GM12878 (cell line): ENCODE measurements around the gene UMPS. TPM values are rescaled to one million over a fixed set of nuclear protein-coding genes. Genes with fewer than 3 reads are reported as not detected.

Source experiments
- ATAC-seq: fragments of 200-7000 bp; cut with Tn5 transposase; 3 replicates; pipeline ENCODE4 v1.9.1; 2020; ENCODE audit warnings: mild to moderate bottlenecking, moderate library complexity
- BruUV-seq: library from RNA; stranded (reverse); fragments of 400-500 nt; replicated peaks from 2 replicates; lab custom pipeline; 2021; lab: Mats Ljungman, UMichigan
- CTCF ChIA-PET: fragments of 300-600 bp; sonication (Branson Sonifier 250); formaldehyde crosslinking; extraction: SDS; loops from one replicate; lab custom pipeline; 2021; ENCODE audit warnings: inconsistent platforms; lab: Yijun Ruan, JAX
- POLR2A ChIA-PET: fragments of 350-600 bp; formaldehyde crosslinking; extraction: SDS; loops from one replicate; lab custom pipeline; 2021; ENCODE audit warnings: inconsistent platforms; lab: Charles Lee
- RAD21 ChIA-PET: fragments of 300-600 bp; sonication (Branson Sonifier 250); formaldehyde crosslinking; loops from one replicate; lab custom pipeline; 2023; ENCODE audit warnings: antibody characterized with exemption; ENCODE audit not compliant: unreplicated experiment; lab: Charles Lee
- SMC1A ChIA-PET: fragments of 300-600 bp; sonication (Branson Sonifier 250); formaldehyde crosslinking; loops from one replicate; lab custom pipeline; 2023; ENCODE audit not compliant: unreplicated experiment, uncharacterized antibody; lab: Charles Lee
- DNase-seq: peaks from one replicate; pipeline ENCODE4 v3.0.0-alpha.2; 2011; ENCODE audit warnings: low read depth, low spot score
- FAIRE-seq: peaks from 3 replicates; lab custom pipeline; 2011; peaks lifted over from hg19 to GRCh38; lab: Jason Lieb, UNC
- H2AFZ ChIP-seq: 2 replicates; pipeline ENCODE4 v1.6.0; 2011; ENCODE audit warnings: low read depth, low read length, control low read depth; ENCODE audit not compliant: control insufficient read depth
- H3K27ac ChIP-seq: 2 replicates; pipeline ENCODE4 v1.5.1; 2011; ENCODE audit warnings: control low read depth; ENCODE audit not compliant: control insufficient read depth, insufficient read depth
- H3K27me3 ChIP-seq, 2 experiments: replicated peaks in 1 of 2; 2 replicates each; pipeline versions ENCODE4 v1.6.0 to v1.6.1; 2011; ENCODE audit warnings: low read length in 1 of 2; ENCODE audit not compliant: control insufficient read depth in 2 of 2, insufficient read depth in 2 of 2
- H3K36me3 ChIP-seq, 2 experiments: 2 replicates each; pipeline ENCODE4 v1.5.1; 2011; ENCODE audit warnings: low read length in 1 of 2; ENCODE audit not compliant: control insufficient read depth in 2 of 2, insufficient read depth in 2 of 2
- H3K4me1 ChIP-seq: 2 replicates; pipeline ENCODE4 v1.6.1; 2011; ENCODE audit warnings: mild to moderate bottlenecking, low read length, moderate library complexity, mixed read lengths; ENCODE audit not compliant: control insufficient read depth, insufficient read depth
- H3K4me2 ChIP-seq: 2 replicates; pipeline ENCODE4 v1.6.0; 2011; ENCODE audit warnings: control low read depth; ENCODE audit not compliant: control insufficient read depth, insufficient read depth
- H3K4me3 ChIP-seq: fragments of 200-600 bp; sonication (generic); 2 replicates; pipeline ENCODE4 v1.5.1; 2016
- H3K79me2 ChIP-seq: 2 replicates; pipeline ENCODE4 v1.6.0; 2011; ENCODE audit warnings: low read length; ENCODE audit not compliant: control insufficient read depth, insufficient read depth
- H3K9ac ChIP-seq: 2 replicates; pipeline ENCODE4 v1.8.0; 2011; ENCODE audit warnings: low read length, control low read depth, mixed read lengths; ENCODE audit not compliant: control insufficient read depth, insufficient read depth
- H3K9me3 ChIP-seq: replicated peaks from 3 replicates; pipeline ENCODE4 v1.5.1; 2011; ENCODE audit warnings: mild to moderate bottlenecking, low read length; ENCODE audit not compliant: control insufficient read depth, insufficient read depth
- H4K20me1 ChIP-seq: 2 replicates; pipeline ENCODE4 v1.6.0; 2011; ENCODE audit not compliant: control insufficient read depth, insufficient read depth
- GABPA ChIP-seq: IDR thresholded peaks from 2 replicates; pipeline ENCODE4 v1.6.1; 2014; ENCODE audit warnings: antibody characterized with exemption, low read depth, mild to moderate bottlenecking, inconsistent platforms
- GATAD2B ChIP-seq: fragments of 450-650 bp; conservative IDR thresholded peaks from 2 replicates; pipeline ENCODE4 v1.6.1; 2017; ENCODE audit warnings: low read depth, mild to moderate bottlenecking, moderate library complexity
- NFIC ChIP-seq: IDR thresholded peaks from 2 replicates; pipeline ENCODE4 v1.6.1; 2012; ENCODE audit warnings: low read depth, mild to moderate bottlenecking, inconsistent platforms, low read length, moderate library complexity
- NR2C1 ChIP-seq: fragments of 450-650 bp; IDR thresholded peaks from 2 replicates; pipeline ENCODE4 v1.6.1; 2017; ENCODE audit warnings: antibody characterized with exemption, mild to moderate bottlenecking, moderate library complexity
- RCOR1 ChIP-seq: conservative IDR thresholded peaks from 2 replicates; pipeline ENCODE4 v1.6.1; 2012; ENCODE audit warnings: low read depth, low read length, improper control_type of control experiment
- STAT3 ChIP-seq: IDR thresholded peaks from 2 replicates; pipeline ENCODE4 v1.6.1; 2011; ENCODE audit warnings: low read depth, low read length, improper control_type of control experiment
- ZSCAN29 ChIP-seq: fragments of 450-650 bp; IDR thresholded peaks from 2 replicates; pipeline ENCODE4 v1.6.1; 2017; ENCODE audit warnings: mild to moderate bottlenecking, moderate library complexity
- WGBS: methylation state at CpG from one replicate; pipeline ENCODE4 v1.1.6; 2016; ENCODE audit warnings: low lambda C conversion rate; ENCODE audit not compliant: insufficient replicate concordance, insufficient coverage; ENCODE audit errors: missing lambda C conversion rate; 5-methylcytosine and 5-hydroxymethylcytosine counted together
- in situ Hi-C: fragments of 300-500 bp; cut with MboI; formaldehyde crosslinking; loops from 9 replicates; pipeline ENCODE4 v1.14.3; 2018; ENCODE audit warnings: mixed read lengths
- intact Hi-C: fragments of 100-400 bp; cut with micrococcal nuclease; formaldehyde crosslinking; loops from one replicate; pipeline ENCODE4 v1.14.2; 2022; ENCODE audit not compliant: unreplicated experiment
- polyA plus RNA-seq, 11 experiments: library from polyadenylated mRNA; depleted of rRNA in 4 of 11; unstranded in 6 of 11; stranded (reverse) in 5 of 11; fragments of >200 nt; fragmentation: Nextera tagmentation in 4 of 11; fragmentation: Illumina TruSeq in 1 of 11; extraction: Ambion mirVana in 4 of 11; extraction: Trizol in 1 of 11; gene quantifications; 1 replicate in 1 of 11; 2 replicates in 10 of 11; pipeline versions ENCODE4 v1.2.1 to v1.2.3, GENCODE V29; 2011 to 2016; ENCODE audit warnings: inconsistent platforms in 2 of 11, missing spikeins in 2 of 11, low read depth in 1 of 11
- total RNA-seq, 4 experiments: library from RNA; depleted of rRNA in 3 of 4; stranded (reverse); fragments of >200 nt in 3 of 4; fragmentation: Illumina TruSeq in 1 of 4; extraction: Trizol in 1 of 4; gene quantifications; 2 replicates each; pipeline versions ENCODE4 v1.2.1 to v1.2.3, GENCODE V29; 2013 to 2021
- TF ChIP-seq, protein P1 (sequence below): fragments of 150-350 bp; IDR thresholded peaks from 2 replicates; pipeline ENCODE4 v1.6.1; 2016; ENCODE audit warnings: low read depth, low read length
- TF ChIP-seq, protein P2 (sequence below): fragments of 450-650 bp; IDR thresholded peaks from 2 replicates; pipeline ENCODE4 v1.6.1; 2017; ENCODE audit warnings: mild to moderate bottlenecking, low read depth, inconsistent platforms; ENCODE audit not compliant: poor library complexity, severe bottlenecking
- TF ChIP-seq, protein P3 (sequence below): fragments of 450-650 bp; formaldehyde crosslinking; IDR thresholded peaks from 2 replicates; pipeline ENCODE4 v1.5.0; 2022; ENCODE audit warnings: mild to moderate bottlenecking, missing genetic modification characterization

UMPS gene
- total and polyA plus RNA-seq, 10 of the 15 experiments (the other 5 are each of a cell fraction or from before 2014, with no cell fraction given): 30.6 to 82.8 (median 49.5) TPM

DNA sequence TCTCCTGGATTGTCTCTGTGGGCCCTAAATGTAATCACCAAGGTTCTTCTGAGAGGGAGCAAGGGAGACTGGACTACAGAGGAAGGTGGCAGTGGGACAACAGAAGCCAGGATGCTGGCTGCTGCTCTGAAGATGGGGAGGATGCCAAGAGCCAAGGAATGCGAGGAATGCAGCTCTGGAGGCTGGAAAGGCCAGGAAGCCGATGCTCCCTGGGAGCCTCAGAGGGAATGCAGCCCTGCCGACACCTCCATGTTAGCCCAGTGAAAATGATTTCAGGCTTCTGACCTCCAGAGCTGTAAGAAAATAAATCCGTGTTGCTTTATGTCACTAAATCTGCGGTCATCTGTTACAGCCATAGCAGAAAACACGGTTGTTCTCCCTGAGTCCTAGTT lies 44.1 kb downstream of the UMPS start:
- H3K9me3 ChIP-seq: no peaks in the 10 kb centered on the region
- no TSS peak for BruUV-seq
- 46% methylated on average over 6 of the region's 6 CpGs for WGBS
- CTCF ChIA-PET: interaction anchor here (1.3 kb wide), 1 partner anchor 127 kb away, joined by 7 read pairs; no protein-coding TSS in a partner anchor
- H3K9ac ChIP-seq: no peak overlapping the region
- in situ Hi-C loops: no loop called here
- H3K4me3 ChIP-seq: no peak overlapping the region
- RAD21 ChIA-PET: no interaction called here
- no peak for DNase-seq
- H3K27ac ChIP-seq: no peak overlapping the region
- H2AFZ ChIP-seq: no peak overlapping the region
- no peak overlapping the region for H3K4me2 ChIP-seq
- FAIRE-seq: no peak
- no peak for ATAC-seq
- no peak for TF ChIP-seq NFIC
- no peak for TF ChIP-seq GATAD2B
- TF ChIP-seq, protein P1, sequence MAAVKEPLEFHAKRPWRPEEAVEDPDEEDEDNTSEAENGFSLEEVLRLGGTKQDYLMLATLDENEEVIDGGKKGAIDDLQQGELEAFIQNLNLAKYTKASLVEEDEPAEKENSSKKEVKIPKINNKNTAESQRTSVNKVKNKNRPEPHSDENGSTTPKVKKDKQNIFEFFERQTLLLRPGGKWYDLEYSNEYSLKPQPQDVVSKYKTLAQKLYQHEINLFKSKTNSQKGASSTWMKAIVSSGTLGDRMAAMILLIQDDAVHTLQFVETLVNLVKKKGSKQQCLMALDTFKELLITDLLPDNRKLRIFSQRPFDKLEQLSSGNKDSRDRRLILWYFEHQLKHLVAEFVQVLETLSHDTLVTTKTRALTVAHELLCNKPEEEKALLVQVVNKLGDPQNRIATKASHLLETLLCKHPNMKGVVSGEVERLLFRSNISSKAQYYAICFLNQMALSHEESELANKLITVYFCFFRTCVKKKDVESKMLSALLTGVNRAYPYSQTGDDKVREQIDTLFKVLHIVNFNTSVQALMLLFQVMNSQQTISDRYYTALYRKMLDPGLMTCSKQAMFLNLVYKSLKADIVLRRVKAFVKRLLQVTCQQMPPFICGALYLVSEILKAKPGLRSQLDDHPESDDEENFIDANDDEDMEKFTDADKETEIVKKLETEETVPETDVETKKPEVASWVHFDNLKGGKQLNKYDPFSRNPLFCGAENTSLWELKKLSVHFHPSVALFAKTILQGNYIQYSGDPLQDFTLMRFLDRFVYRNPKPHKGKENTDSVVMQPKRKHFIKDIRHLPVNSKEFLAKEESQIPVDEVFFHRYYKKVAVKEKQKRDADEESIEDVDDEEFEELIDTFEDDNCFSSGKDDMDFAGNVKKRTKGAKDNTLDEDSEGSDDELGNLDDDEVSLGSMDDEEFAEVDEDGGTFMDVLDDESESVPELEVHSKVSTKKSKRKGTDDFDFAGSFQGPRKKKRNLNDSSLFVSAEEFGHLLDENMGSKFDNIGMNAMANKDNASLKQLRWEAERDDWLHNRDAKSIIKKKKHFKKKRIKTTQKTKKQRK: no peak
- no peak for TF ChIP-seq RCOR1
- TF ChIP-seq, protein P2, sequence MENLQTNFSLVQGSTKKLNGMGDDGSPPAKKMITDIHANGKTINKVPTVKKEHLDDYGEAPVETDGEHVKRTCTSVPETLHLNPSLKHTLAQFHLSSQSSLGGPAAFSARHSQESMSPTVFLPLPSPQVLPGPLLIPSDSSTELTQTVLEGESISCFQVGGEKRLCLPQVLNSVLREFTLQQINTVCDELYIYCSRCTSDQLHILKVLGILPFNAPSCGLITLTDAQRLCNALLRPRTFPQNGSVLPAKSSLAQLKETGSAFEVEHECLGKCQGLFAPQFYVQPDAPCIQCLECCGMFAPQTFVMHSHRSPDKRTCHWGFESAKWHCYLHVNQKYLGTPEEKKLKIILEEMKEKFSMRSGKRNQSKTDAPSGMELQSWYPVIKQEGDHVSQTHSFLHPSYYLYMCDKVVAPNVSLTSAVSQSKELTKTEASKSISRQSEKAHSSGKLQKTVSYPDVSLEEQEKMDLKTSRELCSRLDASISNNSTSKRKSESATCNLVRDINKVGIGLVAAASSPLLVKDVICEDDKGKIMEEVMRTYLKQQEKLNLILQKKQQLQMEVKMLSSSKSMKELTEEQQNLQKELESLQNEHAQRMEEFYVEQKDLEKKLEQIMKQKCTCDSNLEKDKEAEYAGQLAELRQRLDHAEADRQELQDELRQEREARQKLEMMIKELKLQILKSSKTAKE: no peak
- no peak for TF ChIP-seq GABPA
- TF ChIP-seq STAT3: no peak
- no peak for TF ChIP-seq NR2C1
- no peak for TF ChIP-seq ZSCAN29
- TF ChIP-seq, protein P3, sequence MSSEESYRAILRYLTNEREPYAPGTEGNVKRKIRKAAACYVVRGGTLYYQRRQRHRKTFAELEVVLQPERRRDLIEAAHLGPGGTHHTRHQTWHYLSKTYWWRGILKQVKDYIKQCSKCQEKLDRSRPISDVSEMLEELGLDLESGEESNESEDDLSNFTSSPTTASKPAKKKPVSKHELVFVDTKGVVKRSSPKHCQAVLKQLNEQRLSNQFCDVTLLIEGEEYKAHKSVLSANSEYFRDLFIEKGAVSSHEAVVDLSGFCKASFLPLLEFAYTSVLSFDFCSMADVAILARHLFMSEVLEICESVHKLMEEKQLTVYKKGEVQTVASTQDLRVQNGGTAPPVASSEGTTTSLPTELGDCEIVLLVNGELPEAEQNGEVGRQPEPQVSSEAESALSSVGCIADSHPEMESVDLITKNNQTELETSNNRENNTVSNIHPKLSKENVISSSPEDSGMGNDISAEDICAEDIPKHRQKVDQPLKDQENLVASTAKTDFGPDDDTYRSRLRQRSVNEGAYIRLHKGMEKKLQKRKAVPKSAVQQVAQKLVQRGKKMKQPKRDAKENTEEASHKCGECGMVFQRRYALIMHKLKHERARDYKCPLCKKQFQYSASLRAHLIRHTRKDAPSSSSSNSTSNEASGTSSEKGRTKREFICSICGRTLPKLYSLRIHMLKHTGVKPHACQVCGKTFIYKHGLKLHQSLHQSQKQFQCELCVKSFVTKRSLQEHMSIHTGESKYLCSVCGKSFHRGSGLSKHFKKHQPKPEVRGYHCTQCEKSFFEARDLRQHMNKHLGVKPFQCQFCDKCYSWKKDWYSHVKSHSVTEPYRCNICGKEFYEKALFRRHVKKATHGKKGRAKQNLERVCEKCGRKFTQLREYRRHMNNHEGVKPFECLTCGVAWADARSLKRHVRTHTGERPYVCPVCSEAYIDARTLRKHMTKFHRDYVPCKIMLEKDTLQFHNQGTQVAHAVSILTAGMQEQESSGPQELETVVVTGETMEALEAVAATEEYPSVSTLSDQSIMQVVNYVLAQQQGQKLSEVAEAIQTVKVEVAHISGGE (CRISPR knock-in tag): no peak
- TF ChIP-seq, all 136 proteins: peak for 0
- Histone ChIP-seq H4K20me1 (no peaks in the 10 kb centered on the region), H3K27me3 (no peaks in the 10 kb centered on the region), H3K36me3 (no peaks in the 10 kb centered on the region), H3K79me2 (no peaks in the 10 kb centered on the region), H3K4me1 (peaks cover 27% of the 10 kb centered on the region)
- SMC1A ChIA-PET: interaction anchor here (0.9 kb wide), 1 partner anchor 9 kb away, joined by 4 read pairs; no protein-coding TSS in a partner anchor
- POLR2A ChIA-PET: no interaction called here
- intact Hi-C loops: no loop called here
